ENCODE measurements around the gene CD80. TPM values are rescaled to one million over a fixed set of nuclear protein-coding genes. Genes with fewer than 3 reads are reported as not detected.

The CD80 gene
- total RNA-seq, 1 donor from 2014 or later = 3.2 TPM

- intact Hi-C loops (cut with DNase I) = no loop called here
- TF ChIP-seq, protein P1, sequence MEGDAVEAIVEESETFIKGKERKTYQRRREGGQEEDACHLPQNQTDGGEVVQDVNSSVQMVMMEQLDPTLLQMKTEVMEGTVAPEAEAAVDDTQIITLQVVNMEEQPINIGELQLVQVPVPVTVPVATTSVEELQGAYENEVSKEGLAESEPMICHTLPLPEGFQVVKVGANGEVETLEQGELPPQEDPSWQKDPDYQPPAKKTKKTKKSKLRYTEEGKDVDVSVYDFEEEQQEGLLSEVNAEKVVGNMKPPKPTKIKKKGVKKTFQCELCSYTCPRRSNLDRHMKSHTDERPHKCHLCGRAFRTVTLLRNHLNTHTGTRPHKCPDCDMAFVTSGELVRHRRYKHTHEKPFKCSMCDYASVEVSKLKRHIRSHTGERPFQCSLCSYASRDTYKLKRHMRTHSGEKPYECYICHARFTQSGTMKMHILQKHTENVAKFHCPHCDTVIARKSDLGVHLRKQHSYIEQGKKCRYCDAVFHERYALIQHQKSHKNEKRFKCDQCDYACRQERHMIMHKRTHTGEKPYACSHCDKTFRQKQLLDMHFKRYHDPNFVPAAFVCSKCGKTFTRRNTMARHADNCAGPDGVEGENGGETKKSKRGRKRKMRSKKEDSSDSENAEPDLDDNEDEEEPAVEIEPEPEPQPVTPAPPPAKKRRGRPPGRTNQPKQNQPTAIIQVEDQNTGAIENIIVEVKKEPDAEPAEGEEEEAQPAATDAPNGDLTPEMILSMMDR (IDR thresholded peaks at IDR 0.05) = no peak
- H3K27ac ChIP-seq = no peak overlapping the region
- H3K9me3 ChIP-seq = no peaks in the 10 kb centered on the region
- peaks cover 21 to 46% of the 10 kb centered on the region in 2 donors for H3K36me3 ChIP-seq
- no peak for DNase-seq (ENCODE audit: low spot score in 2 of 2)
- no peak overlapping the region for H3K4me3 ChIP-seq
- no peaks in the 10 kb centered on the region for H3K27me3 ChIP-seq
- H3K4me1 ChIP-seq = no peaks in the 10 kb centered on the region
Measured at GRCh38 chr3:119506631-119507030, 52.8 kb downstream of the CD80 start.

DNA sequence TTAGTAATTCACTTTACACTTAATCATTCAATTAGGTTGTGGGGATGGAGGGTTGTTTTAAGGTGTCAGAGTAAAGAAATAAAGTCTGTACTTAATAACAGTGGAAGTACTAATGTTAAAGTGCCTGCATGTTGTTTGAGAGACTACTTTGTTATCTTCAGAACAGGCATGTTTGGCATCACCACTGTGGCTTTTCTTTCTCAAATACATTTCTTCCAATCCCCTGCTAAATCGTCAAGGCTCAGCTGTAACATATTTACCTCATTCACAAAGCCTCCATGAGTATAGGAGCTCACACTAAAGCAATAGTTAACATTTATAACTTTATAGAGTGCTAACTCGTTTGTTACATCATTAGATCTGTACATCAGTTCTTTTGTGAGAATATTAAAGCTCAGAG lies 58.5 kb downstream of the CD80 start:
- Histone ChIP-seq H3K4me3 (peak overlapping the region in 1 of 2 donors; percentile 92), H3K27me3 (no peaks in the 10 kb centered on the region), H3K36me3 (peaks cover 0 to 21% of the 10 kb centered on the region in 2 donors), H3K4me1 (peaks cover 5 to 24% of the 10 kb centered on the region in 2 donors), H3K9me3 (no peaks in the 10 kb centered on the region), H3K27ac (no peak overlapping the region)
- TF ChIP-seq, protein P1 (IDR thresholded peaks at IDR 0.05) = no peak
- DNase-seq (ENCODE audit: low spot score in 2 of 2) = no peak
- intact Hi-C loops (cut with DNase I) = no loop called here

DNA sequence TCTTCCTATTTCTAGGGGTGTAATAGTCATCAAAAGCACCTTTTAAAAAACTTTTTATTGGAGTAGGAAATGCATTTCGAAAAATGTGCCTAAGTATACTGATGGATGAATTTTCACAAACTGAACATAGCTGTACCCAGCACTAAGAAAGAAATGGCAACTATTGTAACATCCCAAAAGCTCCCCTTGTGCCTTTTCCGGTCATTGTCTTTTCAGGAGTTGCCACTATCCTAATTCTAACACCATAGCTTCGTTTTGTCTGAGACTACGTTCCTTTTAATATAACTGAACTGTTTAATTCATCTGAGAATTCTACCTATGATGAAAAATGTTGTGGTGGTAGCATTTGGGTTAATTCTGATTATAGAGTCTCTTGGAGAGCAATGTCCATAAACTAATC lies 59.1 kb downstream of the CD80 start:
- no peak for DNase-seq (ENCODE audit: low spot score in 2 of 2)
- no peaks in the 10 kb centered on the region for H3K9me3 ChIP-seq
- H3K4me3 ChIP-seq = peak overlapping the region in 1 of 2 donors; percentile 92
- TF ChIP-seq, protein P1 (IDR thresholded peaks at IDR 0.05) = no peak
- H3K36me3 ChIP-seq = peaks cover 0 to 14% of the 10 kb centered on the region in 2 donors
- no peaks in the 10 kb centered on the region for H3K27me3 ChIP-seq
- no peak overlapping the region for H3K27ac ChIP-seq
- intact Hi-C loops (cut with DNase I) = no loop called here
- H3K4me1 ChIP-seq = peaks cover 5 to 24% of the 10 kb centered on the region in 2 donors

DNA sequence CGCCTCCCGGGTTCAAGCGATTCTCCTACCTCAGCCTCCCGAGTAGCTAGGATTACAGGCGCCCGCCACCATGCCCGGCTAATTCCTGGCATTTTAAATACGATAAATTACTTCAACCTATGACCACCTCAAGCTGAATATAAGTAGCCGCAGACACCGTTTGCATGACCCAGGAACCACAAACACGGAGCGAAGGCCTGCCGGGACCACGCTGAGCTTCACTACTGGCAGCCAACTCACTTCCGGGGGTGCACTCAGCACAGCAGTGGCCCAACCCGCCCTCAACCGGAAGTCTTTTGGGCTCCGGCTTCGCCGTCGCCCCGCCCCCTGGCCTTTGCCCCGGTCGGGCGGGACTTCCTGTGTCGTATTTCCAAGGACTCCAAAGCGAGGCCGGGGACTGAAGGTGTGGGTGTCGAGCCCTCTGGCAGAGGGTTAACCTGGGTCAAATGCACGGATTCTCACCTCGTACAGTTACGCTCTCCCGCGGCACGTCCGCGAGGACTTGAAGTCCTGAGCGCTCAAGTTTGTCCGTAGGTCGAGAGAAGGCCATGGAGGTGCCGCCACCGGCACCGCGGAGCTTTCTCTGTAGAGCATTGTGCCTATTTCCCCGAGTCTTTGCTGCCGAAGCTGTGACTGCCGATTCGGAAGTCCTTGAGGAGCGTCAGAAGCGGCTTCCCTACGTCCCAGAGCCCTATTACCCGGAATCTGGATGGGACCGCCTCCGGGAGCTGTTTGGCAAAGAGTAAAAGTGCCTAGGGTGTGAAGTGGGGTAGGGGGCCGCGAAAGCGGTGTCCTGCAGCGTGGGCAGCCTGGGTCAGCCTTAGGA lies 61.0 kb downstream of the CD80 start, which contains the start of gene TIMMDC1:
TIMMDC1 (plus strand) TSS at position 362 of the 826 bp plus-strand sequence; CDS start at position 549, 187 bp downstream.
- Histone ChIP-seq H3K4me3 (peak within 1 kb of the TSS; percentile 78 to 92), H3K27me3 (no peaks in the 10 kb centered on the region), H3K9me3 (no peaks in the 10 kb centered on the region), H3K36me3 (peaks cover 0 to 7% of the 10 kb centered on the region in 2 donors), H3K27ac (peak within 1 kb of the TSS; percentile 93 to 94), H3K4me1 (peaks cover 5 to 24% of the 10 kb centered on the region in 2 donors)
- peak; percentile 90 to 98 for DNase-seq (ENCODE audit: low spot score in 2 of 2)
- intact Hi-C loops (cut with DNase I) = loop anchor here (1.0 to 2.0 kb wide), 5 partner anchors 30 to 258 kb away; partner anchors contain the start of genes B4GALT4, COX17, POGLUT1 and TMEM39A
- TF ChIP-seq, protein P1 (IDR thresholded peaks at IDR 0.05) = no peak

DNA sequence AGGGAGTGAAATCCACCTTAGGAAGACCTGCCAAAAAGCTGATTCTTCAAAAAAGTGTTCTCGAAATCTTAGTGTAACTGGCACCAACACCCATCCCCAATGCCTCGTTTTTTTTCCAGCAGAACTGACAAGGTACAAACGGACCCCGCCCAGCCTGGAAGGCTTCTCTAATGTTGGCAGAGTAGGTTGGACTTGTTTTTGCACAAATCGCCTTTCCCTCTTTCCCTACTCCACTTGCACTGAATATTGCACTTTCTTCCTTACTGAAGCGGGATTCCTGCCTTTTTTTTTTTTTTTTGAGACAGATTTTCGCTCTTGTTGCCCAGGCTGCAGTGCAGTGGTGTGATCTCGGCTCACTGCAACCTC lies 61.6 kb downstream of the CD80 start:
- Histone ChIP-seq H3K36me3 (peaks cover 0 to 7% of the 10 kb centered on the region in 2 donors), H3K9me3 (no peaks in the 10 kb centered on the region), H3K27me3 (no peaks in the 10 kb centered on the region), H3K4me1 (peaks cover 5 to 24% of the 10 kb centered on the region in 2 donors), H3K4me3 (peak overlapping the region; percentile 78 to 92), H3K27ac (peak overlapping the region; percentile 93 to 94)
- DNase-seq (ENCODE audit: low spot score in 2 of 2) = no peak
- TF ChIP-seq, protein P1 (IDR thresholded peaks at IDR 0.05) = no peak
- intact Hi-C loops (cut with DNase I) = loop anchor here (1.0 to 2.0 kb wide), 5 partner anchors 30 to 257 kb away; partner anchors contain the start of genes B4GALT4, COX17, POGLUT1 and TMEM39A

Measured in ascending aorta (tissue), 2 donors.